CD14-positive monocyte (primary cell): Measurements from ENCODE around the gene MYO5B. TPM values are rescaled to one million over a fixed set of nuclear protein-coding genes. Genes with fewer than 3 reads are reported as not detected.

Source experiments
- DNase-seq, 3 donors: peaks; one replicate each; pipeline ENCODE4 v3.0.0-alpha.2; 2011 to 2022
- H2AFZ ChIP-seq: 2 replicates; pipeline ENCODE4 v1.6.0; 2012; ENCODE audit warnings: mild to moderate bottlenecking, low read depth, low read length, inconsistent platforms; ENCODE audit not compliant: insufficient read depth, poor library complexity, severe bottlenecking
- H3K27ac ChIP-seq, 2 donors: 1 replicate in 1 of 2; 2 replicates in 1 of 2; pipeline ENCODE4 v1.5.1; 2012 to 2013; ENCODE audit warnings: low read length in 2 of 2, control low read depth in 1 of 2, inconsistent platforms in 1 of 2, low read depth in 1 of 2, mild to moderate bottlenecking in 1 of 2
- H3K27me3 ChIP-seq, 2 donors: one replicate each; pipeline versions ENCODE4 v1.6.0 to v1.6.1; 2011 to 2013; ENCODE audit warnings: low read length in 2 of 2; ENCODE audit not compliant: control insufficient read depth in 2 of 2, insufficient read depth in 2 of 2
- H3K36me3 ChIP-seq, 2 donors: replicated peaks in 1 of 2; 1 replicate in 1 of 2; 2 replicates in 1 of 2; pipeline versions ENCODE4 v1.5.1 to v1.6.1; 2012 to 2013; ENCODE audit warnings: low read length in 2 of 2, control low read depth in 1 of 2, inconsistent platforms in 1 of 2, mild to moderate bottlenecking in 1 of 2; ENCODE audit not compliant: insufficient read depth in 2 of 2, control insufficient read depth in 1 of 2
- H3K4me1 ChIP-seq, 2 donors: 1 replicate in 1 of 2; 2 replicates in 1 of 2; pipeline versions ENCODE4 v1.5.1 to v1.6.1; 2012 to 2013; ENCODE audit warnings: low read length in 2 of 2, control low read depth in 1 of 2, inconsistent platforms in 1 of 2, mild to moderate bottlenecking in 1 of 2, moderate library complexity in 1 of 2; ENCODE audit not compliant: insufficient read depth in 2 of 2, control insufficient read depth in 1 of 2
- H3K4me2 ChIP-seq: replicated peaks from 2 replicates; pipeline ENCODE3; 2012; ENCODE audit warnings: low read length, moderate library complexity, mild to moderate bottlenecking; ENCODE audit not compliant: poor library complexity, severe bottlenecking; ENCODE audit errors: extremely low read depth
- H3K4me3 ChIP-seq, 3 experiments: fragments of 200-600 bp in 1 of 3; sonication (generic) in 1 of 3; replicated peaks in 1 of 3; 1 replicate in 2 of 3; 2 replicates in 1 of 3; pipeline ENCODE4 v1.5.1; 2011 to 2013; ENCODE audit warnings: low read length in 3 of 3, mild to moderate bottlenecking in 3 of 3, control low read depth in 2 of 3, low read depth in 2 of 3, inconsistent platforms in 1 of 3, moderate library complexity in 1 of 3
- H3K79me2 ChIP-seq: 2 replicates; pipeline ENCODE4 v1.6.0; 2012; ENCODE audit warnings: mild to moderate bottlenecking, control low read depth, inconsistent platforms, low read length, moderate library complexity; ENCODE audit not compliant: insufficient read depth
- H3K9ac ChIP-seq: 2 replicates; pipeline ENCODE4 v1.6.0; 2017; ENCODE audit warnings: low read length, mild to moderate bottlenecking; ENCODE audit not compliant: insufficient read depth, poor library complexity, severe bottlenecking
- H3K9me3 ChIP-seq, 2 donors: replicated peaks in 1 of 2; 1 replicate in 1 of 2; 2 replicates in 1 of 2; pipeline versions ENCODE4 v1.5.1 to v1.6.1; 2012 to 2013; ENCODE audit warnings: low read length in 2 of 2, control low read depth in 1 of 2; ENCODE audit not compliant: control insufficient read depth in 1 of 2, insufficient read depth in 1 of 2
- H4K20me1 ChIP-seq: 2 replicates; pipeline ENCODE4 v1.6.0; 2012; ENCODE audit warnings: mild to moderate bottlenecking, low read length, control low read depth, moderate library complexity; ENCODE audit not compliant: insufficient read depth
- H3K27ac Mint-ChIP-seq, 7 donors: one replicate each; pipeline ENCODE4 v1.8.0; 2020; ENCODE audit warnings: mild to moderate bottlenecking in 7 of 7, mixed read lengths in 7 of 7, moderate library complexity in 6 of 7, inconsistent platforms in 2 of 7
- H3K27me3 Mint-ChIP-seq, 3 donors: one replicate each; pipeline ENCODE4 v1.8.0; 2021 to 2022; ENCODE audit warnings: low read depth in 3 of 3, mild to moderate bottlenecking in 3 of 3, mixed read lengths in 3 of 3, moderate library complexity in 3 of 3, inconsistent platforms in 1 of 3
- H3K36me3 Mint-ChIP-seq, 2 donors: one replicate each; pipeline ENCODE4 v1.8.0; 2020; ENCODE audit warnings: mixed read lengths in 2 of 2, inconsistent platforms in 1 of 2, mild to moderate bottlenecking in 1 of 2
- H3K4me1 Mint-ChIP-seq: one replicate; pipeline ENCODE4 v1.8.0; 2020; ENCODE audit warnings: mild to moderate bottlenecking, mixed read lengths
- H3K4me3 Mint-ChIP-seq, 2 donors: one replicate each; pipeline ENCODE4 v1.8.0; 2020; ENCODE audit warnings: mild to moderate bottlenecking in 2 of 2, mixed read lengths in 2 of 2, moderate library complexity in 1 of 2
- H3K9me3 Mint-ChIP-seq, 7 donors: one replicate each; pipeline ENCODE4 v1.8.0; 2020 to 2022; ENCODE audit warnings: mixed read lengths in 7 of 7, mild to moderate bottlenecking in 6 of 7, moderate library complexity in 6 of 7, inconsistent platforms in 2 of 7
- WGBS: methylation state at CpG from one replicate; pipeline ENCODE4 v1.1.5; 2013; ENCODE audit warnings: missing lambda C conversion rate; ENCODE audit not compliant: insufficient coverage; 5-methylcytosine and 5-hydroxymethylcytosine counted together
- intact Hi-C, 2 donors: fragments of 100-400 bp; cut with micrococcal nuclease; formaldehyde crosslinking; loops; one replicate each; pipeline versions ENCODE4 v1.15.0 to v1.15.1; 2023
- polyA plus RNA-seq, 3 donors: library from polyadenylated mRNA; depleted of rRNA in 1 of 3; unstranded in 2 of 3; stranded (reverse) in 1 of 3; fragments of 300-500 nt in 2 of 3; fragments of >200 nt in 1 of 3; fragmentation: Illumina TruSeq in 2 of 3; gene quantifications; 1 replicate in 2 of 3; 2 replicates in 1 of 3; pipeline ENCODE4 v1.2.3, GENCODE V29; 2012 to 2021
- TF ChIP-seq, protein P1 (sequence below): fragments of 200-600 bp; IDR thresholded peaks from one replicate; pipeline ENCODE4 v1.8.0; 2022; ENCODE audit warnings: antibody characterized with exemption, mild to moderate bottlenecking

Gene MYO5B
- polyA plus RNA-seq, 3 donors = 0.04 TPM; not detected in 2

DNA sequence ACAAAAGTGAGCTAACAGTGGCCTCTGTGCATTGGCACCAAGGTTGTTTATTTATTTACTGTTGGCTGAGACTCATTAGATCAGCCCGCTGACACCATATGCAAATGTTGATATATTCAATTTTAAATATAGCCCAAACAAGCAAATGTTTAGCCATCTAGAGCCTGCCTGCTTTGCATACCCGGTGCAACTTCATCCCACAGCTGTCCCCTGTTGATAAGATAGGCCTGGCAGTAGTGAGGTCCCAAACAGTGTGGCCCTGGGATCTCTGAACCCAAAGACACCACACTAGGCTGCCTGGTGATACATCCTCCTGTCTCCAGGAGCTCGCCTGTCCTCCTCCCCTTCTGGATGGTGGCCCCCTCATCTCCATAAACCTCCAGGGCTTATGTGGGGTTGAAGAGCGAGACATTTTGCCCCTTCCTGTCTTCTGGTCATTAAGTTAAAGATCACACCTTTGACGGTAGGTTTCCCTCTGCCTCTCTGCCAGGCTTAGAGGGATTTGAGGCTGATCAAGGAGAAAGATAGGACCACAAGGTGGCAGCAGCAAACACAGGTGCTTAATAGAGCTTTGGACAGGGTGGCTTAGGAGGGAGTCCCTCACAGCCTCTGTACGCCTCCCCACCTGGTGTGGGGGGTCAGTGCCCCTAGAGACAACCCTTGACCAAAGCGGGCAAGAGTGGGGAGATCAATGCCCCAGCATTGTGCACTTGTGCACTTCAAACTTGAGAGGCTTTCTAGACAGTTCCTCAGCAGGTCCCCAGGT, 23.7 kb upstream of the MYO5B start:
- Histone ChIP-seq H3K9me3 (peaks cover 11 to 18% of the 10 kb centered on the region in 2 donors), H2AFZ (no peak overlapping the region), H3K27ac (no peak overlapping the region), H3K36me3 (no peaks in the 10 kb centered on the region), H3K79me2 (no peaks in the 10 kb centered on the region), H3K4me3 (no peak overlapping the region), H3K4me1 (no peaks in the 10 kb centered on the region), H3K4me2 (no peak overlapping the region), H3K9ac (no peak overlapping the region), H3K27me3 (peaks cover 3 to 4% of the 10 kb centered on the region in 2 donors), H4K20me1 (no peaks in the 10 kb centered on the region)
- peak in 2 of 3 donors; percentile 4 to 10 for DNase-seq
- Mint-ChIP-seq H3K27me3 (peaks cover 3 to 11% (median 8%) of the 10 kb centered on the region in 3 donors), H3K27ac (peak overlapping the region in 1 of 7 donors; percentile 64), H3K4me3 (no peak overlapping the region), H3K9me3 (peaks cover 7 to 23% (median 14%) of the 10 kb centered on the region in 7 donors), H3K4me1 (no peaks in the 10 kb centered on the region), H3K36me3 (no peaks in the 10 kb centered on the region)
- 39% methylated on average over 3 of the region's 7 CpGs for WGBS
- intact Hi-C loops = no loop called here
- TF ChIP-seq, protein P1, sequence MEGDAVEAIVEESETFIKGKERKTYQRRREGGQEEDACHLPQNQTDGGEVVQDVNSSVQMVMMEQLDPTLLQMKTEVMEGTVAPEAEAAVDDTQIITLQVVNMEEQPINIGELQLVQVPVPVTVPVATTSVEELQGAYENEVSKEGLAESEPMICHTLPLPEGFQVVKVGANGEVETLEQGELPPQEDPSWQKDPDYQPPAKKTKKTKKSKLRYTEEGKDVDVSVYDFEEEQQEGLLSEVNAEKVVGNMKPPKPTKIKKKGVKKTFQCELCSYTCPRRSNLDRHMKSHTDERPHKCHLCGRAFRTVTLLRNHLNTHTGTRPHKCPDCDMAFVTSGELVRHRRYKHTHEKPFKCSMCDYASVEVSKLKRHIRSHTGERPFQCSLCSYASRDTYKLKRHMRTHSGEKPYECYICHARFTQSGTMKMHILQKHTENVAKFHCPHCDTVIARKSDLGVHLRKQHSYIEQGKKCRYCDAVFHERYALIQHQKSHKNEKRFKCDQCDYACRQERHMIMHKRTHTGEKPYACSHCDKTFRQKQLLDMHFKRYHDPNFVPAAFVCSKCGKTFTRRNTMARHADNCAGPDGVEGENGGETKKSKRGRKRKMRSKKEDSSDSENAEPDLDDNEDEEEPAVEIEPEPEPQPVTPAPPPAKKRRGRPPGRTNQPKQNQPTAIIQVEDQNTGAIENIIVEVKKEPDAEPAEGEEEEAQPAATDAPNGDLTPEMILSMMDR = no peak

- peaks cover 0 to 1% (median 0%) of the 10 kb centered on the region in 7 donors for H3K9me3 Mint-ChIP-seq
- 100% methylated on average over 1 of the region's 4 CpGs for WGBS
- H4K20me1 ChIP-seq = no peaks in the 10 kb centered on the region
- H3K4me1 ChIP-seq = no peaks in the 10 kb centered on the region
- no peak for DNase-seq
- TF ChIP-seq, protein P1 = no peak
- H3K27ac ChIP-seq = no peak overlapping the region
- no peaks in the 10 kb centered on the region for H3K9me3 ChIP-seq
- H3K4me2 ChIP-seq = no peak overlapping the region
- no peak overlapping the region for H3K9ac ChIP-seq
- H3K36me3 ChIP-seq = no peaks in the 10 kb centered on the region
- H3K4me3 Mint-ChIP-seq = no peak overlapping the region
- H3K79me2 ChIP-seq = no peaks in the 10 kb centered on the region
- no peaks in the 10 kb centered on the region for H3K36me3 Mint-ChIP-seq
- H3K27me3 Mint-ChIP-seq = peaks cover 11 to 20% (median 15%) of the 10 kb centered on the region in 3 donors
- H3K4me1 Mint-ChIP-seq = no peaks in the 10 kb centered on the region
- H2AFZ ChIP-seq = no peak overlapping the region
- no peak overlapping the region for H3K4me3 ChIP-seq
- H3K27me3 ChIP-seq = peaks cover 4 to 10% of the 10 kb centered on the region in 2 donors
- H3K27ac Mint-ChIP-seq = no peak overlapping the region
- intact Hi-C loops = no loop called here
These were observed 14.4 kb upstream of the MYO5B start for GRCh38 chr18:50209311-50209710.
